NT2/D1 (cell line): Measurements from ENCODE around the gene ATP5F1A.

Source experiments
- SUZ12 ChIP-seq: IDR thresholded peaks from 2 replicates; pipeline ENCODE4 v1.6.1; 2011; ENCODE audit not compliant: insufficient read length, insufficient read depth; ENCODE audit errors: extremely low read depth
- YY1 ChIP-seq: IDR thresholded peaks from 2 replicates; pipeline ENCODE4 v1.6.1; 2011; ENCODE audit not compliant: insufficient read length, insufficient read depth
- ZNF274 ChIP-seq: IDR thresholded peaks from 2 replicates; pipeline ENCODE4 v1.6.1; 2011; ENCODE audit warnings: mild to moderate bottlenecking, low read depth, low read length

DNA sequence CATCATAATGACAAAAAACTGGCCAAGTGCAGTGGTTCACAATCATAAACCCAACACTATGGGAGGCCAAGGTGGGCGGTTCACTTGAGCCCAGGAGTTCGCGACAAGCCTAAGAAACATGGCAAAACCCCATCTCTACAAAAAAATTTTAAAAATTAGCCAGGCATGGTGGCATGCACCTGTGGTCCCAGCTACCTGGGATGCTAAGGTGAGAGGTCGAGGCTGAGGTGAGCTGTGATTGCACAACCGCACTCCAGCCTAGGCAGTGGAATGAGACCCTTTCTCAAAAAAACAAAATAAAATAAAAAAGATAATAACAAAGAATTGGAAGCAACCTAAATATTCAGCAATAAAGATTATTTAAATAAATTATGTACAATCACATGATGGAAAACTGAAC lies 47.8 kb downstream of the ATP5F1A start:
- TF ChIP-seq YY1 (no peak), SUZ12 (no peak), ZNF274 (no peak)
